HTERT RPE-1 (cell line): Measurements from ENCODE around the gene OR5L1.

ENCODE experiments used
- in situ Hi-C: fragments of 300-500 bp; cut with MboI; formaldehyde crosslinking; loops from 4 replicates; pipeline ENCODE4 v1.14.3; 2020; ENCODE audit warnings: low sequenced_read_pairs

OR5L1 gene

DNA sequence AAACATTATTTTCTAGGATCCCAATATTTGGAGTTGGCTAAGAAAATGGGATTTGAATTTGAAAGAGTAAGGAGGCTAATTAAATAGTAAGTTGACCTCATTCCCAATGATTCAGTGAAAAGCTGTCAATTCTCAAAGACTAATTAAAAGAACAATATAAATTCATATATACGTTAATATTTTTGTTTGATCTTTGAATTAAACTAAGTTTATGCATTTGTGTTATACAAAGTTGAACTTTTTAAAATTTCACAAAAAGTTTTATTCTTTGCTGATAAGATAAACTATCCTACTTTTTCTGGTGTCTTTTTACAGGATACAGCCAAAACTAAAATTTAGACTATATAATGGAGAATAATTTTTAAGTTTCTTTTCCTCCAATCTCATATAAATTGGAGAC lies at the start of gene OR5L1:
OR5L1 (plus strand) TSS at position 301 of the 400 bp plus-strand sequence. CDS start 100 bp downstream, outside the sequence.
- in situ Hi-C loops, result no loop called here

DNA sequence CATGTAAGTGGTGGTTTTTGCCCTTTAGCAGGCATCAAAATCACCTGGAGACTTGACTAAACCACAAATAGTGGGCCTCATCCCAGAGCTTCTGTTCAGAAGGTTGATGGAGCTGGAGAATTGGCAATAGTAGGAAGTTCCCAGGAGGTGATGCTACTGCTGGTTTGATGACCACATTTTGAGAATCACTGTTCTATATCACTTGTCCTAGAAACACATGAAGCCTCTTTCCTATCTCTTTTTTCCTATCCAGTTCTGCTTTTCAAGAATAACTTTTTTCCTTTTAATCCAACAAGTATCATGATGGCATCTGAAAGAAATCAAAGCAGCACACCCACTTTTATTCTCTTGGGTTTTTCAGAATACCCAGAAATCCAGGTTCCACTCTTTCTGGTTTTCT lies 38.0 kb upstream of the OR5L1 start, which contains the start of gene OR5D13:
OR5D13 (plus strand) TSS at position 301 of the 400 bp plus-strand sequence; CDS start at position 301, 0 bp downstream.
- in situ Hi-C loops, result no loop called here

DNA sequence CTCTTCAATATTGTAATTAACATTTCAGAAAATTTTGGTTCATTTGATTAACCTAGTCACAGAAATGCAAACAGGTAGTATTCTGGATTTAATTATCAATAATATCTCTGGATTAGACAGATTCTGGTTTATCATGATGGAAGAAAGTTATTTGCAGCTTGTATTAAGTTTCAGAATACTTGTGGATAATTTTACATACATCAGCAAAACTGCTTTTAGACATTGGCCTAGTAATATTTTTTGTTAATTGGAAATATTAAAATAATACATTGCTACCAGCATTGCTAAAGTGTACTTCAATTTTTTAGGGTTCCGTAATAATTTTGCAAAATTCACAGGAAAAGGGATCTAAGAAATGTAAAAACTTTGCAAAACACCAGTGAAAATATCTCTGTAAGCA lies 19.6 kb upstream of the OR5L1 start:
- in situ Hi-C loops, result no loop called here

DNA sequence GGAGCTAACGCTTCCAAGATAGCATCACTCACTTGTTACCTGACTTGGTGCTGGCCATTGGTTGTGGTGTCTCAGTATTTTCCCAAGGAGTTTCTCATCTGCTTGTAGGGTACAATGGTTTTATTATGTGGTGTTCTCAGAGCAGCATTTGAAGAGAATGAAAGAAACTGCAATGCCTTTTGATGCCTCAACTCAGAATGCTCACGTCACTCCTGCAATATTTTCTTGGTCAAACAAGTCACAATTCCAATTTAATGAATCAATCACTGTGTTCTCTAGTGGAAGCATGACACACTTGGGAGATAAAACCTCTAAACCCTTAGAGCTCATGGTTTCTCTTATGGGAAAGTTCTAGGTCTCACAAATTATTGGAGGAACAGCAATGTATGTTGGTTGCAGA lies 17.8 kb upstream of the OR5L1 start:
- in situ Hi-C loops, result no loop called here

DNA sequence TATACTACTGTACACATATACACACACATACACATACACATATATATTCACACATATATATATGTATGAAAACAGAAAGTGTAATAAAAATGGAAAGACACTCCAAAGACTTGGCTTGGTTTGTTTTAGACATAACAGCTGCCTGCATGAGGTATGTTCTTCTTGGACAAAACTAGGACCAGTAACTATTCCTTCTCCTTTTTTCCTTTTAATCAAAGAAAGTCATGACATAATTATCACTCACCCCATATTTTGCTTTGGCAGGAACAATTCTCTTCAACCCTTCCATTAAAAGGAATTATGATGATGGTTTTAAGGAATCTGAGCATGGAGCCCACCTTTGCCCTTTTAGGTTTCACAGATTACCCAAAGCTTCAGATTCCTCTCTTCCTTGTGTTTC lies 15.9 kb upstream of the OR5L1 start, which contains the start of gene OR5D14:
OR5D14 (plus strand) TSS at position 301 of the 400 bp plus-strand sequence; CDS start at position 301, 0 bp downstream.
- in situ Hi-C loops, result no loop called here

DNA sequence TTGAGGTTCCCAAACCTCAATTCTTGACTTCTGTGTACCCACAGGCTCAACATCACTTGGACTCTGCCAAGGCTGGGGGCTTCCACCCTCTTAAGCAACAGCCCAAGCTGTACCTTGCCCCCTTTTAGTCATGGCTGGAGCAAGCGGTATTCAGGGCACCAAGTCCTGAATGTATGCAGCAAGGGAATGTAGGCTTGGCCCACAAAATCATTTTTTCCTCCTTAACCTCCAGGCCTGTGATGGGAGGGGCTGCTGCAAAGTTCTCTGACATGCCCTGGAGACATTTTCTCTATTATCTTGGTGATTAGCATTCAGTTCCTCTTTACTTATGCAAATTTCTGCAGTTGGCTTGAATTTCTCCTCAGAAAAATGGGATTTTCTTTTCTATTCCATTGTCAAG lies 4.9 kb upstream of the OR5L1 start:
- in situ Hi-C loops, result no loop called here

DNA sequence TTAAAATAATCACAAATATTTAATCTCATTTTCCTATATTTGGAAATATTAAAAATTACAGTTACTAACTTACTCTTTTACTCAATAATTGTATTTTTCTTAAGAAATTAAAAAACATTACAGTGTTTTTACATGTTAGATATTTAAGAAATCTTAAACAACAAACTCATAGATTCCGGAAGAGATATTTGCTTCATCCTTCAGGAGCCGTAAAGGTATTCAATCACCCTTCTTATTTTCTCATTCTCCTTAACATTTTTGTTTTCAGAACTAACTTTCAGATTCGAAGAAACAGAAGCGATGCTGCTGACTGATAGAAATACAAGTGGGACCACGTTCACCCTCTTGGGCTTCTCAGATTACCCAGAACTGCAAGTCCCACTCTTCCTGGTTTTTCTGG lies 8.2 kb downstream of the OR5L1 start, which contains the start of gene OR5D18:
OR5D18 (plus strand) TSS at position 301 of the 400 bp plus-strand sequence; CDS start at position 301, 0 bp downstream.
- in situ Hi-C loops, result no loop called here

DNA sequence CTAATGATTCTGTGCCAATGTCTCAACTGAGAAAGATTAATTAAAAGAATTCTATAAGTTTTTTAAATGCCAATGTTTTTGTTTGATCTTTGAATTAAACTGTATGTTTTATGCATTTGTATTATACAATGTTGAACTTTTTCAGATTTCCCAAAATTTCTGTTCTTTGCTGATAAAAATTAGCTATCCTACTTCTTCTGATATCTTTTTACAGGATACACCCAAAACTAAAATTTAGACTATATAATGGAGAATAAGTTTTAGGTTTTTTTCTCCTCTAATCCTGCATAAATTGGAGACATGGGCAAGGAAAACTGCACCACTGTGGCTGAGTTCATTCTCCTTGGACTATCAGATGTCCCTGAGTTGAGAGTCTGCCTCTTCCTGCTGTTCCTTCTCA lies 15.8 kb downstream of the OR5L1 start, which contains the start of gene OR5L2:
OR5L2 (plus strand) TSS at position 301 of the 400 bp plus-strand sequence; CDS start at position 301, 0 bp downstream.
- in situ Hi-C loops, result no loop called here

DNA sequence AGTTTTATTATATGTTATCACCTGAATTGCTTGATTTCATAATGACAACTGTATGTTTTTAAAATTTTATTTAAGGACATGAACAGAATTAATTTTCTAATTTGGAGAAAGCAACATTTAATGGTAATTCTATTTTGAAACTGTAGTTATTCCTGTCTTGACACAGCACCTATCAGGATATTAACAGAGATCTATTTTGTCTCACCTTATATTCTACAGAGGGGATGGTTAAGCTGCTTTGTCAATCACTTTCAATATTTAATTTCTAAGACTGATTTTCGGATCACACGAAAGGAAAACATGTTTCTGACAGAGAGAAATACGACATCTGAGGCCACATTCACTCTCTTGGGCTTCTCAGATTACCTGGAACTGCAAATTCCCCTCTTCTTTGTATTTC lies 27.3 kb downstream of the OR5L1 start, which contains the start of gene OR5D16:
OR5D16 (plus strand) TSS at position 301 of the 400 bp plus-strand sequence; CDS start at position 301, 0 bp downstream.
- in situ Hi-C loops, result no loop called here

DNA sequence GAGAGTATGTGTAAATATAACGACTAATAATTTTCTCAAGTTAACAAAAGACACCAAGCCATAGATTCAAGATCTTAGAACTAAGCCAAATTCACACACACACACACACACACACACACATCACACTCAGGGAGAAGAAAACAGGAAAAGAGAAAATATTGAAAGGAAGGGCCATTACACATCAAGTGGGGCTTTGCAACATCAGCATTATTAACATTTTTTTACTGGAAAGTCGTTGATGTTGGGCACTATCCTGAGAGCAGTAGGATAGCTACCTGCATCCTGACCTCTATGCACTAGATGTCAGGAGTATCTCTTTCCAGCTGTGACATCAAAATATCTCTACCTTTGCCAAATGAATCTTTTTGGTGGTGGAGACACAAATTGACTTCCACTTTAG lies 36.3 kb downstream of the OR5L1 start:
- in situ Hi-C loops, result no loop called here

DNA sequence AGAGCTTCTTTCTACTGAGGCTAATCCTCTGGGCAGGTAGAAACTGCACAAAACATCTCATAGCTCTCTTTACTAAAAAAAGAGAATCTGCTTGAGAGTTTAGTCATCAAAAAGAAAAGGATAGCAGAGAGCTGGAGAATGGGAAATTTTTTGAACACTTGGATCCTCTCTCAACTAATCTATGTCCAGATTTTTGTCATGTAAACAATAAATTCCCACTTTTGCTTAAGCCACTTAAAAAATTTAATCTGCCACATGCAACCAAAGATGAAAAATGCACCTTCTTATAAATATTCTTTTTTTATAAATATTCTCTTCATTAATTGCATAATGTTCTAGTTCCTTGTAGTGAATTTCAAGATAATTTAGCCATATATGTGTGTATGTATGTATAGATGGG lies 37.9 kb downstream of the OR5L1 start:
- in situ Hi-C loops, result no loop called here

DNA sequence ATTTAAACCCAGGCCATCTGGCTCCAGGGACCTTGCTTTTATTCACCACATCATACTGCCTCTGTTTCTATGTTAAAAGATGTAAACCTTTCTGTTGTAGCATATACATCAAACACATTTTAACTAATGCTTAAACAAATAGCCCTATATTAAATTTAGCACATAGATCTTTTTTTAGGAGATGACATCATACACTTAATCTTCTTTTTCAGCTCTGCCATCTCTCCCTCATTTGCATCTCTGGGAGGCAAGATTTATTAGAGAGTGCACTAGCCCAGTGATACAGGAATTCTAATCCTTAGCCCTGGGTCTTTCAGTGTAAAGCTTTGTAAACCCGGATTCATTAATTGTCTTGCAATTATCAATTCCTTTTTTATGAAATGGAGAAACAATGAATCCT lies 41.0 kb downstream of the OR5L1 start:
- in situ Hi-C loops, result no loop called here

DNA sequence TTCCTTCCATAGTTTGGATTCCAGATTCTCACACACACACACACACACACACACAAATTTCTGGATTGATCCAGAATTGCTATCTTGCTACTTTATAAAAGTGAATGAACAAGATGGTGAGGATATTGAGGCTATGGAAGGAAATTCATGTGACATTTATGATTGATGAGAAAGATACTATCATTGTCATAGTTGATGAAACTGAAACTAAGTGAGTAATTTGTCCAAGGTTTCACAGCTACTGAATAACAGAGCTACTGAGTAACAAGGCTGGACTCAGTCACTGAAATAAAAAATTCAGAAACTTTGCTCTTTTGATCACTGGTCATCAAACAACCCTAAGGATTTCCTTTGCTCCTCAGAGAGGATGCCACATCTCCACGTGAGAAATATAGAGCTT lies 43.5 kb downstream of the OR5L1 start:
- in situ Hi-C loops, result no loop called here
